Neural cell (in vitro differentiated cells): ENCODE measurements around the gene MST1.

ENCODE experiments used
- EZH2 ChIP-seq: fragments of 200-600, 300-800 bp; shearing (Covaris generic), sonication (generic); IDR thresholded peaks from 2 replicates; pipeline ENCODE4 v1.6.1; 2014; ENCODE audit warnings: antibody characterized with exemption, low read length, borderline replicate concordance, mild to moderate bottlenecking; ENCODE audit not compliant: insufficient read depth, poor library complexity, severe bottlenecking
- POLR2AphosphoS5 ChIP-seq: IDR thresholded peaks from 2 replicates; pipeline ENCODE4 v1.6.1; 2012
- RAD21 ChIP-seq: fragments of 450-650 bp; conservative IDR thresholded peaks from 2 replicates; pipeline ENCODE4 v1.6.1; 2014; ENCODE audit warnings: antibody characterized with exemption, mild to moderate bottlenecking, moderate library complexity
- REST ChIP-seq: IDR thresholded peaks from 2 replicates; pipeline ENCODE4 v1.6.1; 2012; ENCODE audit warnings: borderline replicate concordance
- TF ChIP-seq, protein P1 (sequence below): fragments of 450-650 bp; IDR thresholded peaks from 2 replicates; pipeline ENCODE4 v1.5.1; 2014; ENCODE audit warnings: antibody characterized with exemption, mild to moderate bottlenecking, moderate library complexity; ENCODE audit not compliant: poor library complexity, severe bottlenecking

DNA sequence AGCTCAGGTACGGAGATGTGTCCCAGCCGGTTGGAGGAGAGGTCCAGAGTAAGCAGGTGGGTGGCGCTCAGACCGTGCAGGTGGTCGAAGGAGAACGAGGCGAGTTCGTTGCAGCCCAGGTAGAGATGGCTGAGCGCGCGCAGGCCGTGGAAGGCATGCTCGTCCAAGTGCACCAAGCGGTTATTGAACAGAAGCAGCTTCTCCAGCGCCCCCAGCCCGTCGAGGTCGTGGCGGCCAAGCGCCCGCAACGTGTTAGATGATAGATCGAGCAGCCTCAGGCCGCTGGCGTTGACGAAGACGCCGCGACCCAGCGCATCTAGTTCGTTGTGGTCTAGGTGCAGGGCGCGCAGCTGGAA is 29.6 kb upstream of the MST1 start:
- TF ChIP-seq, protein P1, sequence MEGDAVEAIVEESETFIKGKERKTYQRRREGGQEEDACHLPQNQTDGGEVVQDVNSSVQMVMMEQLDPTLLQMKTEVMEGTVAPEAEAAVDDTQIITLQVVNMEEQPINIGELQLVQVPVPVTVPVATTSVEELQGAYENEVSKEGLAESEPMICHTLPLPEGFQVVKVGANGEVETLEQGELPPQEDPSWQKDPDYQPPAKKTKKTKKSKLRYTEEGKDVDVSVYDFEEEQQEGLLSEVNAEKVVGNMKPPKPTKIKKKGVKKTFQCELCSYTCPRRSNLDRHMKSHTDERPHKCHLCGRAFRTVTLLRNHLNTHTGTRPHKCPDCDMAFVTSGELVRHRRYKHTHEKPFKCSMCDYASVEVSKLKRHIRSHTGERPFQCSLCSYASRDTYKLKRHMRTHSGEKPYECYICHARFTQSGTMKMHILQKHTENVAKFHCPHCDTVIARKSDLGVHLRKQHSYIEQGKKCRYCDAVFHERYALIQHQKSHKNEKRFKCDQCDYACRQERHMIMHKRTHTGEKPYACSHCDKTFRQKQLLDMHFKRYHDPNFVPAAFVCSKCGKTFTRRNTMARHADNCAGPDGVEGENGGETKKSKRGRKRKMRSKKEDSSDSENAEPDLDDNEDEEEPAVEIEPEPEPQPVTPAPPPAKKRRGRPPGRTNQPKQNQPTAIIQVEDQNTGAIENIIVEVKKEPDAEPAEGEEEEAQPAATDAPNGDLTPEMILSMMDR, result no peak
- TF ChIP-seq REST (no peak), RAD21 (no peak), EZH2 (no peak), POLR2AphosphoS5 (no peak)
